Esophagus squamous epithelium (tissue), 4 donors: Measurements from ENCODE around the gene XCL1.

Experiments
- CTCF ChIP-seq, 6 experiments: fragments of 450-650 bp in 4 of 6; fragments of 200-600 bp in 2 of 6; sonication (generic) in 2 of 6; IDR thresholded peaks; one replicate each; pipeline ENCODE4 v1.5.1; 2016 to 2019; ENCODE audit warnings: antibody characterized with exemption in 6 of 6, mild to moderate bottlenecking in 4 of 6, moderate library complexity in 4 of 6
- POLR2A ChIP-seq, 4 donors: fragments of 450-650 bp; IDR thresholded peaks; one replicate each; pipeline ENCODE4 v1.6.1; 2017; ENCODE audit warnings: antibody characterized with exemption in 4 of 4, mild to moderate bottlenecking in 4 of 4, moderate library complexity in 3 of 4

GRCh38 chr1:168609741-168610510 lies 33.5 kb downstream of the XCL1 start:
- TF ChIP-seq CTCF (IDR thresholded peaks at IDR 0.05), result no peak
- TF ChIP-seq POLR2A (IDR thresholded peaks at IDR 0.05), result no peak
